HG03521 (cell line): ENCODE measurements around the gene LRTM1.

Experiments used
- ATAC-seq: cut with Tn5 transposase; IDR thresholded peaks from one replicate; pipeline ENCODE4 v1.9.1; 2021; ENCODE audit warnings: mild to moderate bottlenecking, moderate library complexity; ENCODE audit not compliant: unreplicated experiment

LRTM1 gene

DNA sequence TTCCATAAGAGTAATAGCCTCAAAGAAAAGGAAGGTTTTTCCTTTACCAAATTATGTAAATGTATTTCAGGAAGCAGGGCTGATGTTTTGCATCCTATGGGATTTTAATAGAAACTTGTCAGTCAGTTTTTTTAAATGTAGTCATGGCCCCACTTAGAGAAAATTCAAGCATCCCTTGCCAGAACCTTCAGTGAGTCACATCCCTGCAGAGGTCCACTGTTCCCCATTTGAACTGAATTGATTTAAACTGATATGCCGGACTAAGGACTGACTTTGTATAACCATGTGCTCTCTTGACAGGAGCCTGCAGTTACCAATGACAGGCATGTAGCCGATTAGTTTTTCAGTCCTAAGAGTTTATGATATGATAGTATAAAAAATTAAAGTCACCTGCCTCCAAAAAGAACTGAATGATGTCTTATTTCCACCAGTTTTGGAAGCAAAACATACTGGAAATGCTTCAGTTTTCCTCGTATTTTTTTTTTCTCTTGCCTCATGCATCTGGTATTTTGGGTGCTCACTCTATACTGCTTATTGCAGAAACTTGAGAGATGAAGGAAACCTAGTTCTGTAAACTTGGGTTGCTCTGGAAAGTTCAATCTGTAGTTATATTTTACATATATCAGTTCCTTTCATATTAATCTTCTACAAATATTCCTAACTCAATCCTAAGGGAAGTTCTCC, 30.7 kb downstream of the LRTM1 start:
- ATAC-seq, result no peak

GRCh38 chr3:54895613-54896012, 32.2 kb downstream of the LRTM1 start:
- no peak for ATAC-seq

DNA sequence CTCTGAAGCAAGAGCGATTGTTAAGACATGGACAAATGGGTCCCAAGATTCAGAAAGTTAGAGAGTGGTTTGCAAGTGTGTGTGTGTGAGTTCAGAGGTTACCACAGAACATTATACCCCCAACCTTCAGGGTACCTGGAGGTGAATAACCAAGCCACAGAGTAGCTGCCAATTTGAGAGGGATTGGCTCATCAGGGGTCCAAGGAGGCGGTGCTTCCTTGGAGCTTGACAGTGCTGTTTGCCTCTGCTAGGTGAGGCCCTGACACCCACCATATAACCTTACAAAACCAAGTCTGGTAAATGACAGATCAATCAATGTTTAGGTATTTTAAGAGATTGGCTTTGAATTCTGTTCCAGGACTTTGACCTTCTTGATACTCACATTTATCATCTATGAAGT, 35.7 kb downstream of the LRTM1 start:
- ATAC-seq, result no peak

DNA sequence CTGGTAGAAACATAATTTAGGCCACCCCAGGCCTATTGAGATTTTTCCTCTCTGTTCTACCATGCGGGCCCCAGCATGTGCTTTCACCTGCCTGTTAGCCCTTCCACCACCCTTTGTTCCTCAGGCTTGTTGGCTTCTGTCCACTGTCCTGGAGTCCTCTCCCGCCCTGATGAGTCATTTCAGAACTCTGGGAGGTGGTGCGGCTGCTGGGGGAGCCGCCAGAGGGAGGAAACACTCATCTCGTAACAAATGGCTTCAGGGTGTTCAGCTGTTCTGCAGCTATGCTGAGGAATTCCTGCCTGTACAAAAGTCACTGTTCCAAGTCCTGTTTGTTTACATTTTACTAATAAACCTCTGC, 36.3 kb downstream of the LRTM1 start:
- ATAC-seq, result no peak

- no peak for ATAC-seq
Measured at GRCh38 chr3:54889731-54890130, 38.1 kb downstream of the LRTM1 start.

DNA sequence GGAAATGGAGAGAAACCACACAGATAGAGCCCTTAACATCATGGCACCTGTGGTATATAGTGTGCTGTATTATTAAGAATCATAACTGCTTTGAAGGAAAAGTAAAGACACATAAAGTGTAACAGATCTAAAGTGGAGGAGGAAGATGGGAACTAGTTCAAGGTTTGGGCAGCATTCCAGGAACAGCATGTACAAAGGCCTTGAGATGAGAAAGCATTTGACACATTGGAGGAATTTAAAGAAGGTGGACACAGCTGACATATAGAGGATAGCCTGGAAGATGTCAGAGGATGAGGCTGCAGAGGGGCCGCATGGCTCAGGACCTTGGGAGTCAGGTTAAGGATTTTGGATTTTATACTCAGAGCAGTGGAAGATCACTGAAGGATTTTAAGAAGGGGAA, 39.0 kb downstream of the LRTM1 start:
- no peak for ATAC-seq

DNA sequence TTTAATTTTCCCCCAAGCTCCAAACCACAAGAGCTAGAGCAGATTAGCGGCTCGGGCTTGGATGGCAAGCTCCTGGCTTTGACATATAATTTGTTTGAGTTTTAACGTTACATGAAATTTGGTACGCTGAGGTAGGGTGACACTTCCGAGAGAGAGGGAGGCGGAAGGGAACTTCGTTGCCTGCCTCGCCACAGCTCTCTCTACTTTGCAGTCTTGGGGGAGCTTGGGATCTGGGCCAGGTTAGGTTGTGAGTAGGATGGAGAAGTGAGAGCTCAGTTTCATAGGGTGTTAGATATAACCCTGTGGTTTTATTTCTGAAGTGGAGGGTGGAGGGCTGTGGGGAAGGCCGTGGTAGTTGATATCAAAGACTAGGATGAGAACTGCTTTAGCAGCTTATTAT, 39.7 kb downstream of the LRTM1 start:
- no peak for ATAC-seq

- ATAC-seq, result no peak
Measured at GRCh38 chr3:54882129-54882833, 45.6 kb downstream of the LRTM1 start.

- no peak for ATAC-seq
Measured at GRCh38 chr3:54878145-54878544, 49.7 kb downstream of the LRTM1 start.

GRCh38 chr3:54877730-54878129, 50.1 kb downstream of the LRTM1 start:
- no peak for ATAC-seq

DNA sequence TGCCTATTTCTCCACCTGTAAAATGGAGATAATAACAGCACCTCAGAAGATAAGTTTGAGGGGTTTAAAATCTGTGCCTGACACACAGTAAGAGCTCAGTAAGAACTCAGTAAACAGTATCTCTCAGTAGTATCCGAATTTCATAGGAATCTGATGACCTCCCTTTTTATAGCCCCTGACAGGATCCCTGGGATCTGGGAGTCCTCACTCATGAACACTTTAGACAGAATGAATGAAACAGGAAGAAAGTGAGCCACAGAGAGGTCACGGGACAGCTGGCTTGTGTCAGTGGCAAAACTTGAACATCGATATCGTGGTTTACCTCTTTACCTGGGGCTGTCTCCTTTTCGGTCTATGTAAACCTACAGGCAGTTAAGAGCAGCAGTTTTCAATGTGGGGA, 51.2 kb downstream of the LRTM1 start:
- ATAC-seq, result no peak

DNA sequence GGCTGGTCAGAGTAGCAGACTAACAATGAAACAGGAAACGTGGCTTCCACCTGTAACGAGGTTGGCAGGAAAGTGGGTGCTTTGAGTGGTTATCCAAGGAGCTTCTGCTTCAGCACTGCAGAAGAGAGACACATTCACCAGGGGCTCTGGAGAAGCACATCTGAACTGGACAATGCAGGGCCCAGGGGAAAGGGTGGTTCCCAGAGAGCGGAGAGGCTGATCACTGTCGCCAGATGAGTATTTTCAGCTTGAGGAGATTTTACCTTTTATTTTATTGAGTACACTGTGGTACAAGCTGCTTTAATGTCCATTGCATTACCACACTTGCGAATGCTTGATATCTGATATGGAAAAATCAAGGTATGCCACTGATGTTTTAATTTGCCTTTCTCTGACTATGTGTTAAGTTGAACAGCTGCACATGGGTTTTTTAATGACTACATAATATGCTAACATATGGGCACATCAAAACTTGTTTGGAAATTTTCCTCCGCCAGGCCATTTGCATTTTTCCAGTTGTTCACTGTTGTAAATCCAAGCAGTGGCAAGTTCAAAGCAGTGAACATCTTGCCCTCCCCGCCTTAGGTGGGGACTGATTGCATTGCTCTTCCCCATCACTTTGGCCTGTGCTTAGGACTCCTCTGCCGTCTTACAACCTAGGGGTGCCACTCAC, 52.1 kb downstream of the LRTM1 start:
- no peak for ATAC-seq

- ATAC-seq, result no peak
Measured at GRCh38 chr3:54874816-54875556, 52.9 kb downstream of the LRTM1 start.

- ATAC-seq, result no peak
Measured at GRCh38 chr3:54873059-54874010, 54.5 kb downstream of the LRTM1 start.

- ATAC-seq, result no peak
Measured at GRCh38 chr3:54871867-54872266, 56.0 kb downstream of the LRTM1 start.

DNA sequence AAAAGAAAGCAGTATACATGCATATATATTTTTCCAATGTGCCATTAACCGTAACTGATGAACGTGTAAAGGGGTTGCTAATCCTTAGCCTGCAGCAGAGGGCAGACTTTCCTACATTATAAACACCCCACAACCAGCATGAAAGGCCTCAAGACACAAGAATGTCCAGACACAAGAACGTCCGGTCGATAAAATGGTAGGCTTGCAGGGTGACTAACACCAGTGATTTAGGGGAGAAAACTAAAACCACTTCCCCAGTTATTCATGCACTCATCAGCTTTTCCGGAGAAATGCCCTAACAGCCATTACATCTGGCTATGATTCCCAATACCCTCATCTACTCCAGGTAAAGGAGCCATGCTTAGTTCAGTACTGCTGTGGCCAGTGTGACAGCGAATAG, 57.4 kb downstream of the LRTM1 start:
- ATAC-seq, result no peak
